Aorta (tissue), 5 donors: ENCODE results near the gene CFAP97D1. TPM values are rescaled to one million over a fixed set of nuclear protein-coding genes. Genes with fewer than 3 reads are reported as not detected.
"Not testable (repeated sequence)": the region's sequence is repeated elsewhere in the genome, so short reads cannot be mapped to it uniquely, and the experiment has no call there.

ENCODE experiments used
- ATAC-seq: fragments of 200-7000 bp; cut with Tn5 transposase; one replicate; pipeline ENCODE4 v1.9.1; 2022; ENCODE audit warnings: moderate library complexity; ENCODE audit not compliant: low FRiP score
- DNase-seq, 2 donors: peaks; one replicate each; pipeline ENCODE4 v3.0.0-alpha.2; 2020
- H3K27ac ChIP-seq, 2 donors: one replicate each; pipeline ENCODE4 v1.5.1; 2013; ENCODE audit warnings: low read length in 2 of 2, mild to moderate bottlenecking in 2 of 2, moderate library complexity in 2 of 2, control low read depth in 1 of 2, inconsistent platforms in 1 of 2, low read depth in 1 of 2
- H3K27me3 ChIP-seq, 2 donors: one replicate each; pipeline ENCODE4 v1.6.1; 2013; ENCODE audit warnings: control low read depth in 1 of 2, low read length in 1 of 2, mild to moderate bottlenecking in 1 of 2, moderate library complexity in 1 of 2; ENCODE audit not compliant: insufficient read depth in 2 of 2, control insufficient read depth in 1 of 2
- H3K36me3 ChIP-seq, 2 donors: one replicate each; pipeline ENCODE4 v1.6.1; 2013; ENCODE audit warnings: control low read depth in 1 of 2, low read length in 1 of 2, mild to moderate bottlenecking in 1 of 2; ENCODE audit not compliant: insufficient read depth in 2 of 2, control insufficient read depth in 1 of 2
- H3K4me1 ChIP-seq, 2 donors: one replicate each; pipeline ENCODE4 v1.6.1; 2013; ENCODE audit warnings: low read length in 2 of 2, control low read depth in 1 of 2, mild to moderate bottlenecking in 1 of 2, moderate library complexity in 1 of 2; ENCODE audit not compliant: insufficient read depth in 2 of 2, control insufficient read depth in 1 of 2
- H3K4me3 ChIP-seq, 2 donors: one replicate each; pipeline ENCODE4 v1.5.1; 2013; ENCODE audit warnings: low read length in 2 of 2, control low read depth in 1 of 2, mild to moderate bottlenecking in 1 of 2
- H3K9me3 ChIP-seq: one replicate; pipeline ENCODE4 v1.6.1; 2013; ENCODE audit warnings: mild to moderate bottlenecking, low read length; ENCODE audit not compliant: control insufficient read depth
- WGBS, 2 donors: extraction: QIAGEN DNeasy Blood & Tissue Kit; methylation state at CpG; one replicate each; pipeline ENCODE4 v1.1.7; 2013; 5-methylcytosine and 5-hydroxymethylcytosine counted together
- intact Hi-C, 2 donors: fragments of 100-400 bp; cut with DNase I; formaldehyde crosslinking; loops; one replicate each; pipeline versions ENCODE4 v1.14.2 to v1.15.0; 2022
- polyA plus RNA-seq, 2 donors: library from polyadenylated mRNA; stranded (reverse); fragments of 200-250 nt; gene quantifications; one replicate each; pipeline ENCODE4 v1.2.3, GENCODE V29; 2013
- total RNA-seq, 2 donors: library from RNA; stranded (reverse); fragmentation: NEBNext Ultra II Directional; extraction: Animal tissue kit (Norgen Biotek cat#: 25700); gene quantifications; one replicate each; pipeline ENCODE4 v1.2.1, GENCODE V29; 2021
- donor health status: healthy with polysubstance abuse.
- donor health status: Bipolar disorder and iron deficiency.
- donor health status: DM: no; HTN: no; CAD: no.
- donor health status: DM: no; HTN: no; CAD: no.
- donor health status: DM: yes; HTN: yes; CAD: no.

Gene CFAP97D1
- total and polyA plus RNA-seq, 4 donors: 0.25 TPM; not detected in 3

DNA sequence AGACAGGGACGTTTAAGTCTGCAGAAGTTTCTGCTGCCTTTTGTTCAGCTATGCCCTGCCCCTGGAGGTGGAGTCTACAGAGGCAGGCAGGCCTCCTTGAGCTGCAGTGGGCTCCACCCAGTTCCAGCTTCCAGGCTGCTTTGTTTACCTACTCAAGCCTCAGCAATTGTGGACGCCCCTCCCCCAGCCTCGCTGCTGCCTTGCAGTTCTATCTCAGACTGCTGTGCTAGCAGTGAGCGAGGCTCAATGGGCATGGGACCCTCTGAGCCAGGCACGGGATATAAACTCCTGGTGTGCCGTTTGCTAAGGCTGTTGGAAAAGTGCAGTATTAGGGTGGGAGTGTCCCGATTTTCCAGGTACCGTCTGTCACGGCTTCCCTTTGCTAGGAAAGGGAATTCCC, 17.8 kb downstream of the CFAP97D1 start:
- H3K9me3 ChIP-seq, H3K4me1 ChIP-seq, H3K27me3 ChIP-seq, intact Hi-C loops, H3K36me3 ChIP-seq, ATAC-seq, H3K27ac ChIP-seq, H3K4me3 ChIP-seq, DNase-seq: not testable (repeated sequence)
- whole genome bisulfite sequencing, 2 donors: 88 to 95% methylated on average over 8 to 9 of the region's 9 CpGs

DNA sequence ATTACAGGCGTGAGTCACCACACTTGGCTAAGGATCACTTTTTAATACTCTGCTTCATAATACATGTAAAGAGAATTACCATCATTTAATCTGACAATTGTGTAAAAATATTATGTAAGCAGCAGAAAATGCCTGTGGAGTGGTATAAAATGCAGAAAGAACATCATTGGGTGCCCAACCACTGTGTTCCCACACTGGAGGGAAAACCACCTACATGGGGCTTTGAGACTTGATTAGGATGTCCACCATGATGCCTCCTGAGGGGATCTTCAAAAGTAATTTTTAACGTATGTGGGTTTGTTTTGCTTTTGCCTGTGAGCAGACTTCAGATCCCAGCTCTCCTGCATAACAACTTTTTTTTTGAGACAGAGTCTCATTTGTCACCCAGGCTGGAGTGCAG, 18.8 kb downstream of the CFAP97D1 start:
- ATAC-seq: no peak
- DNase-seq: no peak
- Histone ChIP-seq H3K27me3 (no peaks in the 10 kb centered on the region), H3K27ac (no peak overlapping the region), H3K36me3 (peaks cover 6 to 8% of the 10 kb centered on the region in 2 donors), H3K9me3 (no peaks in the 10 kb centered on the region), H3K4me1 (no peaks in the 10 kb centered on the region), H3K4me3 (no peak overlapping the region)
- intact Hi-C loops: no loop called here
- 68 to 69% methylated on average over 2 of the region's 2 CpGs for WGBS, 2 donors

DNA sequence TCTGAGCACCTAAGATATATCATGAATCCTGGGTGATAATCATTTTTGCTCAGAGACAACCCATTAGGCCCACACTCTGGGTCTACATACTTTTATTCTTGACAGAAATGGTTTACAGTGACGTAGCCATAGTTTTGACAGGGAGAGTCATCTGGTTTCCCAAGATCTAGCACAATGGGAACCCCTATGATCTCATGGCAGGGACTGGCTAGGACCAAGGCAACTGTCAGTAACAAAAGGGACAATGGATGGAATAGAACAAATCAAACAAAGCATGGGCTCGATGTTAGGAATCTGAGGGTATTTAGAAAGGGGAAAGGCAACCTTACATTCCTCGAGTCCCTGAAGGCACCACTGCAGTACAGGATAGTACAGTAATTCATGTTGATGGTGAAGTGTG, 20.5 kb downstream of the CFAP97D1 start:
- WGBS, 2 donors: 94 to 95% methylated on average over 3 of the region's 3 CpGs
- no peak for ATAC-seq
- H3K27me3 ChIP-seq: no peaks in the 10 kb centered on the region

DNA sequence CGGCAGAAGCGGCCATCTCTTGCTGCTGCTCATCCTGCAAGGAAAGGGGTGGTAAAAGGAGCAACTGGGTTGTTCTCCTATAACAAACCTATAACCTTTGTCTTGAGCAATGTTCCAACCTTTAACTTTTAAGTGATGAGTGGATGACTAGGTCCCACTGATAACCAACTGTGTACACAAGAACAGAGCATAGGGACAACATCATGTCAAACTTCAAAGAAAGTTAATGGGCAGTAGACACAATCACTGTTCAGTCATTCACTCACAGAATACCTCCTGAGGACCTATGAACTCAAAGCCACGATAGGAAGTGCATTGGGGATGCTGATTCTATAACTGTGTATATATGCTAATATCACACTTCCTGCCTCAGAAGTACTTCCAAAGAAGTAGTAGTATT, 21.6 kb downstream of the CFAP97D1 start:
- no peak for ATAC-seq
- H3K4me3 ChIP-seq: no peak overlapping the region
- no peak overlapping the region for H3K27ac ChIP-seq
- WGBS, 2 donors: 84 to 90% methylated on average over 3 of the region's 3 CpGs
- H3K4me1 ChIP-seq: no peaks in the 10 kb centered on the region
- H3K36me3 ChIP-seq: peaks cover 6 to 8% of the 10 kb centered on the region in 2 donors
- H3K27me3 ChIP-seq: no peaks in the 10 kb centered on the region
- no peaks in the 10 kb centered on the region for H3K9me3 ChIP-seq
- no peak for DNase-seq
- intact Hi-C loops: no loop called here

More for the DNA sequence above, 20.5 kb downstream of the CFAP97D1 start:
- Histone ChIP-seq H3K9me3 (no peaks in the 10 kb centered on the region), H3K27ac (no peak overlapping the region), H3K4me3 (no peak overlapping the region), H3K36me3 (peaks cover 6 to 8% of the 10 kb centered on the region in 2 donors), H3K4me1 (no peaks in the 10 kb centered on the region)
- intact Hi-C loops: no loop called here
- no peak for DNase-seq

DNA sequence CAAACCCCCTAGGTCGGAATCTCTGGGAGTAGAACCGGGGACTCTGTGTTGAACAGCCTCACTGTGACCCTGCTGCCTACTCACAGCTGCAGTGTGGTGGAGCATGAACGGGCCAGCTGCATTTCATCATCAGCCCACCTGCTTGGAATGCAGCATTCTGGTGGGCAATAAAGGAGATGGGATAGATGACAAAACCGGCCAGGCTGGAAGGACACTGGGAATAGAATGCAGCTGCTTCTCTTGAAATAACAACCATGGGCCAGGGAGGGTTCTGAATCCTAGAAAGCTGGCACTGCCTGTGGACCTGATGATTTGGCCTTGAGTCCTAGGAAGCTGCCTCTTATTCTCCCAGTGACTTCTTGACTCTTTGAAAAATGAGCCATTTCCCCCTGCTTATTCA, 23.5 kb downstream of the CFAP97D1 start:
- Histone ChIP-seq H3K27ac (no peak overlapping the region), H3K36me3 (peaks cover 10% of the 10 kb centered on the region in 2 donors), H3K4me3 (no peak overlapping the region), H3K9me3 (no peaks in the 10 kb centered on the region), H3K4me1 (no peaks in the 10 kb centered on the region), H3K27me3 (no peaks in the 10 kb centered on the region)
- intact Hi-C loops: no loop called here
- ATAC-seq: no peak
- WGBS, 2 donors: 64 to 65% methylated on average over 4 of the region's 4 CpGs
- DNase-seq: no peak

DNA sequence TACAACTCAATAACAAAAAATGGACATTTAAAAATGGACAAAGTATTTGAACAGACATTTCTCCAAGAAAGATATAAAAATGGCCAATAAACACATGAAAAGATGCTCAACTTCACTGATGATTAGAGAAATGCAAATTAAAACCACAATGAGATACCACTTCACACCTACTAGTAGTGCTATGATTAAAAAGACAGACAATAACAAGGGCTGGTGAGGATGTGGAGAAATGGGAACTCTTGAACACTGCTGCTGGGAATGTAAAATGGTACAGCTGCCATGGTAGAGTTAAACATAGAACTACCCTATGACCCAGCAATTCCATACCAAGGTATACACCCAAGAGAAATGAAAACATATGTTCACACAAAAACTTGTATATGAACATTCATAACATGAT, 24.9 kb downstream of the CFAP97D1 start:
- ATAC-seq: no peak
- intact Hi-C loops: no loop called here
- H3K36me3 ChIP-seq: peaks cover 10% of the 10 kb centered on the region in 2 donors

DNA sequence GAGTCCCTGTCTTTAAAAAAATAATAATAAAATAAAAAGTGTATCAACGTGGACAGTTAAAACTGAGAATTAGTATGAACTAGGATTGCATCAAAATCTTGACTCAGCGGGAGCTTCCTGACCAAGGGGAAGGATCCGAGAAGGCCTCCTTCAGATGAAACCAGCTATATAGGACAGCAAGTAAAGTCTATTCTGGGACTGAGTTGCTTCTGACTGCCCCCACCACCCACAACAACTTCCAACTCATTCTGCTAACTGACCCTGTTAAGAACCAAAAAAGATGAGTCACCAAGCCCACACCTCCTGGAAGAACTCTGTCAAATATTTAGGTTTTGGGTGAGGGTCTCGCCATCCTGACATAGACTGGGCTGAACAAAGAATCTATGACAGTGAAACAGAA, 27.8 kb downstream of the CFAP97D1 start:
- H3K9me3 ChIP-seq: no peaks in the 10 kb centered on the region
- no peaks in the 10 kb centered on the region for H3K27me3 ChIP-seq
- no peak overlapping the region for H3K27ac ChIP-seq
- H3K4me1 ChIP-seq: no peaks in the 10 kb centered on the region
- intact Hi-C loops: no loop called here
- WGBS, 2 donors: 94 to 95% methylated on average over 4 of the region's 4 CpGs
- no peak overlapping the region for H3K4me3 ChIP-seq
- ATAC-seq (no peak), DNase-seq (no peak)
- peaks cover 5 to 7% of the 10 kb centered on the region in 2 donors for H3K36me3 ChIP-seq

More for the DNA sequence above, 24.9 kb downstream of the CFAP97D1 start:
- Histone ChIP-seq H3K4me1 (no peaks in the 10 kb centered on the region), H3K4me3 (no peak overlapping the region), H3K9me3 (no peaks in the 10 kb centered on the region), H3K27me3 (no peaks in the 10 kb centered on the region), H3K27ac (no peak overlapping the region)
- DNase-seq: no peak

DNA sequence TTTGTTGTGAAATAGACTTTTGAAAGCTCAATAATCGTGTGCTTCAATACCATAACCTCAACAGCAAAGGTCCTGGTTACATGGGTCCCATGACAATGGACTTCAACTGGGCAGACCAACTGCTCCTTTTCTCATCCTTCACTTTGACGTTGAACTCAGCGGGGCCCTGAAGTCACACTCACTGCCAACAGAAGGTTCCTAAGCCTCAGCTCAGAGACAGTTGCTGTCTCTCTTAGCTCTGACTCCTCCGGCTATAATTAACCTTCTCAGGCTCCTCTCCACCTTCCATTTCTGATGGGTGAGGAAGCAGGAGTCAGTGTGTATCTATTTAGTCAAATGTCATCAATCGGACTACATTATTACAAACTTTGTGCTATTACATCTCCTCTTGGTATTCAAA, 28.9 kb downstream of the CFAP97D1 start:
- Histone ChIP-seq H3K27ac (no peak overlapping the region), H3K36me3 (peaks cover 5 to 7% of the 10 kb centered on the region in 2 donors), H3K4me3 (no peak overlapping the region), H3K27me3 (no peaks in the 10 kb centered on the region), H3K9me3 (no peaks in the 10 kb centered on the region), H3K4me1 (no peaks in the 10 kb centered on the region)
- ATAC-seq: no peak
- no peak for DNase-seq
- intact Hi-C loops: no loop called here
- 94% methylated on average over 5 of the region's 5 CpGs for WGBS, 2 donors

DNA sequence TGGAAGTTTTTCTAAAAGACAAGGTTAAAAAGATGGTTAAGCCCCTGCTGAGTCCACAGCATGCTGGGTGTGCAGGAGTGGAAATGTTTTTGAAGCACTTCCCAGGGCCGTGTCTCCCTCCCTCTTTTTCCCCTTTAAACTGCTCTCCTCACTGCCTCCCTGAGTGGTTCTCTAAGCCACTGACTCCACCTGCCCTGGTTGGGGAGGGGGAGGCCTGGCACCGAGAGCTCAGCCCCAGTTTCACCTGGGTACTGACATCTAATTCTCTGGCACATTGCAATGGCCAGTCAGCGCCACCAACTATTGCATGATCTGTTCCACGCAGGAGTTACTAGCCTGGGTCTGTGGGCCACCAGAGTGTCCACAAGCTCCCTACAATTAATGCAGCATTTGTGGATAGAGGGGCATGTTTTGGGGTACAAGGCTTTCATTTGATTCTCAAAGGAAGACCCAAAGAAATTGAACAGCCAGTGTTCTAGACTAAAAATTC, 30.0 kb downstream of the CFAP97D1 start:
- peaks cover 5 to 7% of the 10 kb centered on the region in 2 donors for H3K36me3 ChIP-seq
- H3K27ac ChIP-seq: no peak overlapping the region
- 87 to 92% methylated on average over 4 of the region's 4 CpGs for WGBS, 2 donors
- DNase-seq (no peak), ATAC-seq (no peak)
- H3K4me3 ChIP-seq: no peak overlapping the region
- intact Hi-C loops: no loop called here
- no peaks in the 10 kb centered on the region for H3K27me3 ChIP-seq
- no peaks in the 10 kb centered on the region for H3K9me3 ChIP-seq
- H3K4me1 ChIP-seq: no peaks in the 10 kb centered on the region
